ENCODE measurements around the gene RIOK1.
"Not testable (repeated sequence)": the region's sequence is repeated elsewhere in the genome, so short reads cannot be mapped to it uniquely, and the experiment has no call there.

Gene RIOK1

GRCh38 chr6:7389451-7390225 is at the start of gene RIOK1, which contains the start of gene CAGE1:
RIOK1 (plus strand) TSS chr6:7389808; CDS start chr6:7390003, 195 bp downstream.
CAGE1 (minus strand) TSS chr6:7389742; CDS start chr6:7387173, 2,569 bp downstream.
- Mint-ChIP-seq H3K36me3 (ENCODE audit: insufficient read depth) (peaks cover 24% of the 10 kb centered on the region), H3K9me3 (no peaks in the 10 kb centered on the region), H3K27me3 (no peaks in the 10 kb centered on the region), H3K4me1 (peaks cover 49% of the 10 kb centered on the region), H3K27ac (ENCODE audit: low read depth) (peak within 1 kb of the TSS; percentile 86), H3K4me3 (peak within 1 kb of the TSS; percentile 83)
- DNase-seq (ENCODE audit: low spot score in 2 of 2), result peak; percentile 89 to 90
- peak; percentile 93 for ATAC-seq (replicated peaks; ENCODE audit: extremely low read depth, poor library complexity, severe bottlenecking)

DNA sequence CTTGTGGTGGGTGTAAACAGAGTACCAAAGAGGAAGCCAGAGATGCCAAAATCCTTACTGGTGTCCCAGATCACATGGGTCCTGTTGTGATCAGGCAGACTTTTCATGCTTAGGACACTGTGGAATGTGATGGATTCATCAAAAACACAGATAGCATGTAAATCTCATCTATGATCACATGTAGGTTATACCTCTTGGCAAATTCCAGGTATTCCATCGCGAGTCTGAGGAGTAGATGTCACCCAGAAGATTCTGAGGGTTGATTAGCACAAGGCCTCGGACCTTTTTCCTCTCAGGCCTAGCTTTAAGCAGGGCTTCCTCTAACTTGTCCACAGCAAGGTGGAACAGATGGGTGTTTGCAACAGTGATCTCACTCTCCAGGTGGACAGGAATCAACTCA is 48.3 kb upstream of the RIOK1 start:
- no peak overlapping the region for H3K27ac Mint-ChIP-seq (ENCODE audit: low read depth)
- H3K36me3 Mint-ChIP-seq (ENCODE audit: insufficient read depth), result no peaks in the 10 kb centered on the region
- H3K27me3 Mint-ChIP-seq, result peaks cover 26% of the 10 kb centered on the region
- ATAC-seq (replicated peaks; ENCODE audit: extremely low read depth, poor library complexity, severe bottlenecking) (no peak), DNase-seq (ENCODE audit: low spot score in 2 of 2) (no peak)
- no peaks in the 10 kb centered on the region for H3K4me1 Mint-ChIP-seq
- no peaks in the 10 kb centered on the region for H3K9me3 Mint-ChIP-seq
- no peak overlapping the region for H3K4me3 Mint-ChIP-seq

- no peak overlapping the region for H3K4me3 Mint-ChIP-seq
- H3K27ac Mint-ChIP-seq (ENCODE audit: low read depth), result no peak overlapping the region
- H3K4me1 Mint-ChIP-seq, result no peaks in the 10 kb centered on the region
- H3K36me3 Mint-ChIP-seq (ENCODE audit: insufficient read depth), result no peaks in the 10 kb centered on the region
- peaks cover 26% of the 10 kb centered on the region for H3K27me3 Mint-ChIP-seq
- no peaks in the 10 kb centered on the region for H3K9me3 Mint-ChIP-seq
- DNase-seq (ENCODE audit: low spot score in 2 of 2) (no peak), ATAC-seq (replicated peaks; ENCODE audit: extremely low read depth, poor library complexity, severe bottlenecking) (no peak)
Measured at GRCh38 chr6:7341989-7342742, 47.4 kb upstream of the RIOK1 start.

- Mint-ChIP-seq H3K4me1 (no peaks in the 10 kb centered on the region), H3K4me3 (no peak overlapping the region), H3K36me3 (ENCODE audit: insufficient read depth) (no peaks in the 10 kb centered on the region), H3K27ac (ENCODE audit: low read depth) (no peak overlapping the region), H3K27me3 (peaks cover 41% of the 10 kb centered on the region), H3K9me3 (no peaks in the 10 kb centered on the region)
- no peak for ATAC-seq (replicated peaks; ENCODE audit: extremely low read depth, poor library complexity, severe bottlenecking)
- no peak for DNase-seq (ENCODE audit: low spot score in 2 of 2)
Measured at GRCh38 chr6:7343546-7344475, 45.8 kb upstream of the RIOK1 start.

GRCh38 chr6:7344773-7345450 is 44.7 kb upstream of the RIOK1 start:
- not testable (repeated sequence) for H3K4me1 Mint-ChIP-seq; ATAC-seq (replicated peaks; ENCODE audit: extremely low read depth, poor library complexity, severe bottlenecking); H3K36me3 Mint-ChIP-seq (ENCODE audit: insufficient read depth); H3K4me3 Mint-ChIP-seq; H3K27ac Mint-ChIP-seq (ENCODE audit: low read depth); DNase-seq (ENCODE audit: low spot score in 2 of 2); H3K9me3 Mint-ChIP-seq
- H3K27me3 Mint-ChIP-seq, result peaks cover 52% of the 10 kb centered on the region

- H3K9me3 Mint-ChIP-seq; H3K27ac Mint-ChIP-seq (ENCODE audit: low read depth); H3K4me3 Mint-ChIP-seq; H3K36me3 Mint-ChIP-seq (ENCODE audit: insufficient read depth); DNase-seq (ENCODE audit: low spot score in 2 of 2); H3K4me1 Mint-ChIP-seq; ATAC-seq (replicated peaks; ENCODE audit: extremely low read depth, poor library complexity, severe bottlenecking): not testable (repeated sequence)
- H3K27me3 Mint-ChIP-seq, result peaks cover 67% of the 10 kb centered on the region
Measured at GRCh38 chr6:7347551-7347997, 42.0 kb upstream of the RIOK1 start.

DNA sequence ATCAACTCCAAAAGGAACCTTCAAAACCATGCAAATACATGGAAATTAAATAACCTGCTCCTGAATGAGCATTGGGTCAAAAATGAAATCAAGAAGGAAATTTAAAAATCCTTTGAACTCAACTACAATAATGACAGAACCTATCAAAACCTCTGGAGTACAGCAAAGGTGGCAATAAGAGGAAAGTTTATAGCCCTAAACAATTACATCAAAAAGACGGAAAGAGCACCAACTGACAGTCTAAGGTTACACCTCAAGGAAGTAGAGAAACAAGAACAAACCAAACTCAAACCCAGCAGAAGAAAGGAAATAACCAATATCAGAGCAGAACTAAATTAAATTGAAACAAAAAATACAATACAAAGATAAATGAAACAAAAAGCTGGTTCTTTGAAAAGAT is 39.0 kb upstream of the RIOK1 start:
- not testable (repeated sequence) for H3K4me1 Mint-ChIP-seq; H3K4me3 Mint-ChIP-seq; ATAC-seq (replicated peaks; ENCODE audit: extremely low read depth, poor library complexity, severe bottlenecking); H3K36me3 Mint-ChIP-seq (ENCODE audit: insufficient read depth); DNase-seq (ENCODE audit: low spot score in 2 of 2); H3K9me3 Mint-ChIP-seq; H3K27ac Mint-ChIP-seq (ENCODE audit: low read depth)
- peaks cover 55% of the 10 kb centered on the region for H3K27me3 Mint-ChIP-seq

GRCh38 chr6:7351916-7352315 is 37.7 kb upstream of the RIOK1 start:
- H3K27ac Mint-ChIP-seq (ENCODE audit: low read depth); H3K9me3 Mint-ChIP-seq; ATAC-seq (replicated peaks; ENCODE audit: extremely low read depth, poor library complexity, severe bottlenecking); DNase-seq (ENCODE audit: low spot score in 2 of 2); H3K4me1 Mint-ChIP-seq; H3K4me3 Mint-ChIP-seq; H3K36me3 Mint-ChIP-seq (ENCODE audit: insufficient read depth): not testable (repeated sequence)
- H3K27me3 Mint-ChIP-seq, result peaks cover 55% of the 10 kb centered on the region

GRCh38 chr6:7367408-7367807 is 22.2 kb upstream of the RIOK1 start:
- no peak overlapping the region for H3K4me3 Mint-ChIP-seq
- no peak for ATAC-seq (replicated peaks; ENCODE audit: extremely low read depth, poor library complexity, severe bottlenecking)
- DNase-seq (ENCODE audit: low spot score in 2 of 2), result no peak
- no peaks in the 10 kb centered on the region for H3K4me1 Mint-ChIP-seq
- no peak overlapping the region for H3K27ac Mint-ChIP-seq (ENCODE audit: low read depth)
- H3K9me3 Mint-ChIP-seq, result no peaks in the 10 kb centered on the region
- H3K36me3 Mint-ChIP-seq (ENCODE audit: insufficient read depth), result no peaks in the 10 kb centered on the region
- no peaks in the 10 kb centered on the region for H3K27me3 Mint-ChIP-seq

GRCh38 chr6:7373739-7374138 is 15.9 kb upstream of the RIOK1 start:
- no peak overlapping the region for H3K27ac Mint-ChIP-seq (ENCODE audit: low read depth)
- H3K36me3 Mint-ChIP-seq (ENCODE audit: insufficient read depth), result no peaks in the 10 kb centered on the region
- no peak overlapping the region for H3K4me3 Mint-ChIP-seq
- ATAC-seq (replicated peaks; ENCODE audit: extremely low read depth, poor library complexity, severe bottlenecking) (no peak), DNase-seq (ENCODE audit: low spot score in 2 of 2) (no peak)
- peaks cover 36% of the 10 kb centered on the region for H3K27me3 Mint-ChIP-seq
- H3K4me1 Mint-ChIP-seq, result no peaks in the 10 kb centered on the region
- no peaks in the 10 kb centered on the region for H3K9me3 Mint-ChIP-seq

DNA sequence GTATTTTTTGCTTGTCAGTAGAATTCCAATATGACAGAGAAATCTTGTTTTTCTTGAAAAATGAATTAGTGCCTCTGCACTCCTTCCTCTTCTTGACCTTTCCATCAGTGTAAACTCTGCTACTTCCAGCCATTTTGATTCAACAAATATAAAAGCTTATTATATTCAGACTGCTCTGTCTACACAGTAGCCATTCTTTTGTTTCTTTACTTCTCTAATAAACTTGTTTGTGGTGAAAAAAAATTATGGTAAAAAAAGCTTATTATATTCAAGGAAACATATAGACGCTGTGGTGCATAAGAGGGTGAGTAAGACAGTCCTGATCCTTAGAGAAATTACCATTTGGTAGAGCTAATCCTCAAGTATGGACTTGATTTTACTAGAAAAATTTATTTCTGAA is 11.6 kb upstream of the RIOK1 start:
- Mint-ChIP-seq H3K4me1 (no peaks in the 10 kb centered on the region), H3K4me3 (no peak overlapping the region), H3K36me3 (ENCODE audit: insufficient read depth) (no peaks in the 10 kb centered on the region), H3K27me3 (peaks cover 32% of the 10 kb centered on the region), H3K27ac (ENCODE audit: low read depth) (no peak overlapping the region), H3K9me3 (no peaks in the 10 kb centered on the region)
- DNase-seq (ENCODE audit: low spot score in 2 of 2), result no peak
- no peak for ATAC-seq (replicated peaks; ENCODE audit: extremely low read depth, poor library complexity, severe bottlenecking)

DNA sequence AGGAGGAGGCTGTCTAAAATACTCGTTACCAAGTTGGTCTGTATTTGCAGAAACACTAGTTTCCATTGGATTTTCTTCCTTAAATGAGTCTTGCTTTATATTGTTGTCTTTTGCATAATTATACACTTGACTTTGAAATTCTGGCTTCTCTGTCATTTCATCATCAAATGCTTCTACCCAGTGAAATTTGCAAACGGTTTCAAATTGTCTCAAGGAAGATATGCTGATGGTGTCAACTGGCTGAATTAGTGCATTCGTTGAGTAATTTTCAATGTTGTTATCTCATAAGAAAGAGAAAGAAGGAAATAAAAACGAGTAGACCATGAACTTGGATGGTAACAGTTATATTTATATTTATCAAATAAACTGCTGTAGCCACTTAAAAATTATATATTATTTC is 10.9 kb upstream of the RIOK1 start:
- no peak for ATAC-seq (replicated peaks; ENCODE audit: extremely low read depth, poor library complexity, severe bottlenecking)

More for the DNA sequence above, 10.9 kb upstream of the RIOK1 start:
- no peak overlapping the region for H3K27ac Mint-ChIP-seq (ENCODE audit: low read depth)
- H3K4me3 Mint-ChIP-seq, result no peak overlapping the region
- no peaks in the 10 kb centered on the region for H3K36me3 Mint-ChIP-seq (ENCODE audit: insufficient read depth)
- no peaks in the 10 kb centered on the region for H3K4me1 Mint-ChIP-seq
- no peak for DNase-seq (ENCODE audit: low spot score in 2 of 2)
- peaks cover 24% of the 10 kb centered on the region for H3K27me3 Mint-ChIP-seq
- H3K9me3 Mint-ChIP-seq, result no peaks in the 10 kb centered on the region

Measured in central memory CD8-positive, alpha-beta T cell (primary cell).